Measurements from ENCODE around the gene FYB1.

DNA sequence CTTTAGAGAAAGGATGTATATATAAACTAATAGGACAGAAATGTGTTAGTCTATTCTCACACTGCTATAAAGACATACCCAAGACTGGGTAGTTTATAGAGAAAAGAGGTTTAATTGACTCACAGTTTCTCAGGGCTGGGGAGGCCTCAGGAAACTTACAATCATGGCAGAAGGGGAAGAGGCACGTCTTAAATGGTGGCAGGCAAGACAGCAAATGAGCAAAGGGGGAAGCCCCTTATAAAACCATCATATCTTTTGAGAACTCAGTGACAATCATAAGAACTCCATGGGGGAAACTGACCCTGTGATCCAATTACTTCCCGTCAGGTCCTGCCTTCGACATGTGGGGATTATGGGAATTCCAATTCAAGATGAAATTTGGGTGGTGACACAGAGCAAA is 136.4 kb downstream of the FYB1 start:
- TF ChIP-seq, protein P1, sequence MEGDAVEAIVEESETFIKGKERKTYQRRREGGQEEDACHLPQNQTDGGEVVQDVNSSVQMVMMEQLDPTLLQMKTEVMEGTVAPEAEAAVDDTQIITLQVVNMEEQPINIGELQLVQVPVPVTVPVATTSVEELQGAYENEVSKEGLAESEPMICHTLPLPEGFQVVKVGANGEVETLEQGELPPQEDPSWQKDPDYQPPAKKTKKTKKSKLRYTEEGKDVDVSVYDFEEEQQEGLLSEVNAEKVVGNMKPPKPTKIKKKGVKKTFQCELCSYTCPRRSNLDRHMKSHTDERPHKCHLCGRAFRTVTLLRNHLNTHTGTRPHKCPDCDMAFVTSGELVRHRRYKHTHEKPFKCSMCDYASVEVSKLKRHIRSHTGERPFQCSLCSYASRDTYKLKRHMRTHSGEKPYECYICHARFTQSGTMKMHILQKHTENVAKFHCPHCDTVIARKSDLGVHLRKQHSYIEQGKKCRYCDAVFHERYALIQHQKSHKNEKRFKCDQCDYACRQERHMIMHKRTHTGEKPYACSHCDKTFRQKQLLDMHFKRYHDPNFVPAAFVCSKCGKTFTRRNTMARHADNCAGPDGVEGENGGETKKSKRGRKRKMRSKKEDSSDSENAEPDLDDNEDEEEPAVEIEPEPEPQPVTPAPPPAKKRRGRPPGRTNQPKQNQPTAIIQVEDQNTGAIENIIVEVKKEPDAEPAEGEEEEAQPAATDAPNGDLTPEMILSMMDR (conservative IDR thresholded peaks at IDR 0.05 in 1 of 2, IDR thresholded peaks at IDR 0.05 in 1 of 2; ENCODE audit: low read depth in 1 of 2, low read length in 2 of 2), result no peak
- no peak for TF ChIP-seq EZH2 (IDR thresholded peaks at IDR 0.05; ENCODE audit: low read length, missing control alignments)

Measured in fibroblast of lung (primary cell).